ENCODE data around the gene WNT6. TPM values are rescaled to one million over a fixed set of nuclear protein-coding genes. Genes with fewer than 3 reads are reported as not detected.
"Not testable (repeated sequence)": the region's sequence is repeated elsewhere in the genome, so short reads cannot be mapped to it uniquely, and the experiment has no call there.

Gene WNT6
- total and polyA plus RNA-seq, 2 of the 8 experiments (the other 6 are each of a cell fraction or from before 2014, with no cell fraction given), result not detected

DNA sequence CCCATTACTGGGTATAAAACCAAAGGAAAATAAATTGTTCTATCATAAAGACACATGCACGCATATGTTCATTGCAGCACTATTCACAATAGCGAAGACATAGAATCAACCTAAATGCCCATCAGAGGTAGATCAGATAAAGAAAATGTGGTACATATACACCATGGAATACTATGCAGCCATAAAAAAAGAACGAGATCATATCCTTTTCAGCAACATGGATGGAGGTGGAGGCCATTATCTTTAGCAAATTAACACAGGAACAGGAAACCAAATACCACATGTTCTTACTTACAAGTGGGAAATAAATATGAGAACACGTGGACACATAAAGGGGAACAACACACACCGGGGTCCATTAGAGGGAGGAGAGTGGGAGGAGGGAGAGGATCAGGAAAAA lies 15.3 kb upstream of the WNT6 start:
- H4K20me1 ChIP-seq (replicated peaks in 1 of 2; ENCODE audit: control insufficient read depth in 1 of 2, insufficient read depth in 2 of 2, low read length in 2 of 2); DNase-seq (ENCODE audit: low read depth in 1 of 2, low spot score in 2 of 2); H3K36me3 ChIP-seq (ENCODE audit: control insufficient read depth in 2 of 4, insufficient read depth in 4 of 4, low read length in 3 of 4); H2BK20ac ChIP-seq (ENCODE audit: low read length); H3K23me2 ChIP-seq (ENCODE audit: low read depth, low read length); H4K8ac ChIP-seq (ENCODE audit: extremely low read depth, insufficient read depth, low read length); H2AFZ ChIP-seq (ENCODE audit: low read length); H3K4ac ChIP-seq (replicated peaks; ENCODE audit: insufficient read length, low read depth, low read length); H2AK5ac ChIP-seq (ENCODE audit: low read depth, low read length); H3K18ac ChIP-seq (ENCODE audit: extremely low read depth, low read length); POLR2A ChIA-PET (ENCODE audit: partially characterized antibody); H3K9me3 ChIP-seq (ENCODE audit: insufficient read depth in 2 of 2, low read depth in 1 of 2, low read length in 1 of 2); H2BK15ac ChIP-seq (ENCODE audit: low read length); H3K4me3 ChIP-seq (ENCODE audit: extremely low read depth in 1 of 4, insufficient read depth in 2 of 4, low read depth in 3 of 4, low read length in 4 of 4); FAIRE-seq; H3K9ac ChIP-seq (replicated peaks in 1 of 4; ENCODE audit: extremely low read depth in 1 of 4, low read depth in 3 of 4, low read length in 3 of 4); H3K4me2 ChIP-seq (ENCODE audit: insufficient read depth in 1 of 2, low read depth in 2 of 2, low read length in 2 of 2); H2BK12ac ChIP-seq (ENCODE audit: low read depth, low read length); H4K91ac ChIP-seq (replicated peaks; ENCODE audit: insufficient read length, low read length); H4K5ac ChIP-seq (ENCODE audit: insufficient read length, low read depth, low read length); H3K27ac ChIP-seq (ENCODE audit: low read depth, low read length); H3K14ac ChIP-seq (ENCODE audit: insufficient read length); H3K79me1 ChIP-seq (ENCODE audit: low read depth, low read length); H3K56ac ChIP-seq (replicated peaks; ENCODE audit: insufficient read length, low read depth, low read length); H3K23ac ChIP-seq (ENCODE audit: insufficient read length); H3K79me2 ChIP-seq (ENCODE audit: control insufficient read depth in 1 of 2, insufficient read depth in 2 of 2, low read length in 2 of 2); H2BK5ac ChIP-seq (ENCODE audit: low read depth, low read length); H3K27me3 ChIP-seq (replicated peaks in 1 of 4; ENCODE audit: control insufficient read depth in 3 of 4, extremely low read depth in 1 of 4, insufficient read depth in 3 of 4, low read length in 3 of 4); H2BK120ac ChIP-seq (replicated peaks; ENCODE audit: low read depth, low read length); H3K4me1 ChIP-seq (replicated peaks in 1 of 4; ENCODE audit: control insufficient read depth in 3 of 4, insufficient read depth in 4 of 4, low read length in 3 of 4): not testable (repeated sequence)
- CTCF ChIA-PET (ENCODE audit: partially characterized antibody), result interaction anchor here (0.7 kb wide), 1 partner anchor 59 kb away, joined by 3 read pairs; no protein-coding TSS in a partner anchor
- WGBS, 2 experiments (ENCODE audit: extremely low coverage in 1 of 2, insufficient coverage in 1 of 2, insufficient read length in 1 of 2, insufficient replicate concordance in 2 of 2, low coverage in 1 of 2, low lambda C conversion rate in 2 of 2, missing lambda C conversion rate in 1 of 2), result 84% methylated on average over 5 of the region's 5 CpGs; no CpG with 5 or more reads in 1 of the 2 experiments

GRCh38 chr2:218846963-218847362 lies 12.6 kb upstream of the WNT6 start:
- H2BK15ac ChIP-seq (ENCODE audit: low read length); H3K9me3 ChIP-seq (ENCODE audit: insufficient read depth in 2 of 2, low read depth in 1 of 2, low read length in 1 of 2); H2BK5ac ChIP-seq (ENCODE audit: low read depth, low read length); H3K79me1 ChIP-seq (ENCODE audit: low read depth, low read length); H3K4me3 ChIP-seq (ENCODE audit: extremely low read depth in 1 of 4, insufficient read depth in 2 of 4, low read depth in 3 of 4, low read length in 4 of 4); H3K4ac ChIP-seq (replicated peaks; ENCODE audit: insufficient read length, low read depth, low read length); H2BK120ac ChIP-seq (replicated peaks; ENCODE audit: low read depth, low read length); H3K27ac ChIP-seq (ENCODE audit: low read depth, low read length); DNase-seq (ENCODE audit: low read depth in 1 of 2, low spot score in 2 of 2); H3K4me2 ChIP-seq (ENCODE audit: insufficient read depth in 1 of 2, low read depth in 2 of 2, low read length in 2 of 2); H2BK20ac ChIP-seq (ENCODE audit: low read length); H3K36me3 ChIP-seq (ENCODE audit: control insufficient read depth in 2 of 4, insufficient read depth in 4 of 4, low read length in 3 of 4); H3K23ac ChIP-seq (ENCODE audit: insufficient read length); H3K18ac ChIP-seq (ENCODE audit: extremely low read depth, low read length); H2AFZ ChIP-seq (ENCODE audit: low read length); H3K9ac ChIP-seq (replicated peaks in 1 of 4; ENCODE audit: extremely low read depth in 1 of 4, low read depth in 3 of 4, low read length in 3 of 4); H3K23me2 ChIP-seq (ENCODE audit: low read depth, low read length); FAIRE-seq; H3K14ac ChIP-seq (ENCODE audit: insufficient read length); H4K8ac ChIP-seq (ENCODE audit: extremely low read depth, insufficient read depth, low read length); H2BK12ac ChIP-seq (ENCODE audit: low read depth, low read length); H4K5ac ChIP-seq (ENCODE audit: insufficient read length, low read depth, low read length); H3K27me3 ChIP-seq (replicated peaks in 1 of 4; ENCODE audit: control insufficient read depth in 3 of 4, extremely low read depth in 1 of 4, insufficient read depth in 3 of 4, low read length in 3 of 4); H4K20me1 ChIP-seq (replicated peaks in 1 of 2; ENCODE audit: control insufficient read depth in 1 of 2, insufficient read depth in 2 of 2, low read length in 2 of 2); H3K4me1 ChIP-seq (replicated peaks in 1 of 4; ENCODE audit: control insufficient read depth in 3 of 4, insufficient read depth in 4 of 4, low read length in 3 of 4); H4K91ac ChIP-seq (replicated peaks; ENCODE audit: insufficient read length, low read length); H2AK5ac ChIP-seq (ENCODE audit: low read depth, low read length); H3K56ac ChIP-seq (replicated peaks; ENCODE audit: insufficient read length, low read depth, low read length); H3K79me2 ChIP-seq (ENCODE audit: control insufficient read depth in 1 of 2, insufficient read depth in 2 of 2, low read length in 2 of 2): not testable (repeated sequence)
- WGBS, 2 experiments (ENCODE audit: extremely low coverage in 1 of 2, insufficient coverage in 1 of 2, insufficient read length in 1 of 2, insufficient replicate concordance in 2 of 2, low coverage in 1 of 2, low lambda C conversion rate in 2 of 2, missing lambda C conversion rate in 1 of 2), result 100% methylated on average over 1 of the region's 18 CpGs; no CpG with 5 or more reads in 1 of the 2 experiments
- CTCF ChIA-PET (ENCODE audit: partially characterized antibody), result interaction anchor here (0.7 to 7.5 kb wide), 54 partner anchors 8 to 1820 kb away, joined by 3 to 93 read pairs (median 6); partner anchors contain the start of genes CYP27A1, RNF25, STK36 and TTLL4
- POLR2A ChIA-PET (ENCODE audit: partially characterized antibody), result interaction anchor here (0.6 to 1.3 kb wide), 4 partner anchors 116 to 267 kb away, joined by 3 read pairs; partner anchors contain the start of genes BCS1L, RNF25, STK36 and ZNF142
